DOHH2 (cell line): ENCODE data around the gene IGSF9.

Experiments
- H3F3A ChIP-seq: fragments of 200-600 bp; sonication (generic), shearing (Covaris generic); 2 replicates; pipeline ENCODE4 v1.6.0; 2016; ENCODE audit warnings: antibody characterized with exemption, mild to moderate bottlenecking; ENCODE audit not compliant: control insufficient read depth, insufficient read depth
- H3K27ac ChIP-seq: fragments of 200-600 bp; sonication (generic); 2 replicates; pipeline ENCODE4 v1.5.1; 2014; ENCODE audit warnings: low read depth, mild to moderate bottlenecking, low read length, moderate library complexity
- H3K27me3 ChIP-seq: fragments of 200-600 bp; sonication (generic); 2 replicates; pipeline ENCODE4 v1.6.1; 2014; ENCODE audit warnings: mild to moderate bottlenecking, low read length, mixed read lengths; ENCODE audit not compliant: control insufficient read depth
- H3K36me3 ChIP-seq: fragments of 200-600 bp; sonication (generic); 2 replicates; pipeline ENCODE4 v1.6.1; 2014; ENCODE audit warnings: mild to moderate bottlenecking, low read length, moderate library complexity, mixed read lengths; ENCODE audit not compliant: control insufficient read depth
- H3K4me1 ChIP-seq: fragments of 200-600 bp; sonication (generic); 2 replicates; pipeline ENCODE4 v1.6.1; 2014; ENCODE audit warnings: mild to moderate bottlenecking, low read length, mixed read lengths; ENCODE audit not compliant: control insufficient read depth
- H3K4me2 ChIP-seq: fragments of 200-600 bp; sonication (generic); 2 replicates; pipeline ENCODE4 v1.6.0; 2014; ENCODE audit warnings: mild to moderate bottlenecking, low read length, moderate library complexity
- H3K4me3 ChIP-seq: fragments of 200-600 bp; sonication (generic); 2 replicates; pipeline ENCODE4 v1.5.1; 2014; ENCODE audit warnings: mild to moderate bottlenecking, low read length, mixed read lengths
- H3K79me2 ChIP-seq: fragments of 200-600 bp; sonication (generic); 2 replicates; pipeline ENCODE4 v1.6.1; 2014; ENCODE audit warnings: mild to moderate bottlenecking, low read length, mixed read lengths; ENCODE audit not compliant: control insufficient read depth
- H3K9me2 ChIP-seq: fragments of 200-600 bp; sonication (generic); replicated peaks from 2 replicates; pipeline ENCODE4 v1.6.1; 2014; ENCODE audit warnings: mild to moderate bottlenecking, low read length, mixed read lengths; ENCODE audit not compliant: control insufficient read depth
- H3K9me3 ChIP-seq: fragments of 200-600 bp; sonication (generic); 2 replicates; pipeline ENCODE4 v1.6.1; 2014; ENCODE audit warnings: antibody characterized with exemption, low read length, mixed read lengths; ENCODE audit not compliant: control insufficient read depth, insufficient read depth
- H4K20me1 ChIP-seq: fragments of 200-600 bp; sonication (generic); 2 replicates; pipeline ENCODE4 v1.6.0; 2014; ENCODE audit warnings: low read depth, mild to moderate bottlenecking, antibody characterized with exemption, low read length, moderate library complexity; ENCODE audit not compliant: control insufficient read depth, insufficient read depth
- CTCF ChIP-seq: fragments of 200-600 bp; sonication (generic); IDR thresholded peaks from one replicate; pipeline ENCODE4 v1.5.1; 2014; ENCODE audit warnings: antibody characterized with exemption, mild to moderate bottlenecking, low read depth, low read length; ENCODE audit not compliant: poor library complexity, severe bottlenecking
- EZH2phosphoT487 ChIP-seq: fragments of 200-600 bp; sonication (generic); IDR thresholded peaks from 2 replicates; pipeline ENCODE4 v1.6.1; 2017; ENCODE audit warnings: borderline replicate concordance, mild to moderate bottlenecking, antibody characterized with exemption, low read length, moderate library complexity, mixed read lengths

The IGSF9 gene

GRCh38 chr1:159927849-159928431 is 17.5 kb downstream of the IGSF9 start:
- Histone ChIP-seq H3K4me2 (no peak overlapping the region), H3K4me1 (peaks cover 19% of the 10 kb centered on the region), H3K27me3 (no peaks in the 10 kb centered on the region), H3K79me2 (peaks cover 33% of the 10 kb centered on the region), H4K20me1 (0 out of 2 replicates have a peak, but pooled peaks cover 6% of the 10 kb centered on the region), H3K9me2 (no peaks in the 10 kb centered on the region), H3K36me3 (peaks cover 20% of the 10 kb centered on the region), H3K27ac (no peak overlapping the region), H3K9me3 (no peaks in the 10 kb centered on the region), H3K4me3 (no peak overlapping the region), H3F3A (no peaks in the 10 kb centered on the region; the same call in 1 of the 2 replicates)
- TF ChIP-seq CTCF (no peak), EZH2phosphoT487 (no peak)

DNA sequence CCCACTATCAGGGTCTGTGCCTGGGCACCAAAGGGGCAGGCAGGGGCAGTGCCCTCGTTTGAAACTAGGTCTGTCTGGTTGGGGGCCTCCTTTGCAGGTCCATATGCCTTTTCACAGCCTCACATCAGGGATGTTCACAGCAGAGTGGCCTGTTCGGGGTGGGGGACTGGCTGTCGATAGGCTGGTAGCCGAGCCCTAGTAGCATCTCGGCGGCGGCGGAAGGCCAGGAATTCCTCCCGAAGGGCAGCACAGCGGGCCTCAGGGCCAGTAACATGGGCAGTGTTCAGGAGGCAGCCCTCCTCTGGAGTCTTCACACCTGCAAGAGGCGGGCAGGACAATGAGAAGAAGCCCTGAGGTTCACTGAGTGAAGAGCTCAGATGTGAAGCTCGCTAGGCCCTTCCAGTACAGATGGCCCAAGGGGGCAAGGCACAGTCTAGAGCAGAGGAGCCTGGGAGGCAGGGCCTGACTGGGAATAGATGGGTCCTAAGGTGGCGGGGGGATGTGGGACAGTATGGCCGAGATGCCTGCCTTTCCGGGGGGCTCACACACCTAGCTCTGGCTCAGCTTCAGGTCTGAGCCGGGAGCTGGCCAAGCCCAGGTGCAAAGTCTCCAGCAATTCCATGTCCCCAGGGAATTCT is 18.1 kb downstream of the IGSF9 start:
- no peaks in the 10 kb centered on the region for H3K27me3 ChIP-seq
- H3K79me2 ChIP-seq, result peaks cover 39% of the 10 kb centered on the region
- H3F3A ChIP-seq, result no peaks in the 10 kb centered on the region; the same call in 1 of the 2 replicates
- H4K20me1 ChIP-seq, result 0 out of 2 replicates have a peak, but pooled peaks cover 10% of the 10 kb centered on the region
- no peak overlapping the region for H3K4me2 ChIP-seq
- no peak overlapping the region for H3K27ac ChIP-seq
- TF ChIP-seq EZH2phosphoT487, result no peak
- no peak for TF ChIP-seq CTCF
- H3K4me1 ChIP-seq, result peaks cover 25% of the 10 kb centered on the region
- H3K36me3 ChIP-seq, result peaks cover 27% of the 10 kb centered on the region
- H3K9me2 ChIP-seq, result no peaks in the 10 kb centered on the region
- no peaks in the 10 kb centered on the region for H3K9me3 ChIP-seq
- no peak overlapping the region for H3K4me3 ChIP-seq

DNA sequence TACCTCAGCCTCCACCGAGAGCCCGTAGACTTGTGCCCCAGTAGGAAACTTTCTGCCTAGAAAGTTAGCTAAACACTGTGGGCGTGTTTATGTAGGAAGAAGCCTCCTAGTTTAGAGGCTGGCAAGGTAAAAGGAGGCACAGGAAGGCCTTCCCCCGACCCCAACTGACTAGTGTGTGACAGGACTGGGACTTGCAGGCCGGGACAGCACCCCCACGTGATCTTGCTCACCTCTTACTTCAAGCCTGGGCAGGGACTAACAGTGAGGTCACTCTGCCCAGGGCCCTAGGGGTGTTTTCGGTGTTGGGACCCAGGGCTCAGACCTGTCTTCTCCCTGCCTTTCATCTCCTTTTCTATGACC is 19.7 kb downstream of the IGSF9 start:
- Histone ChIP-seq H3K4me1 (peaks cover 41% of the 10 kb centered on the region), H3K79me2 (peaks cover 55% of the 10 kb centered on the region), H3K4me3 (peak overlapping the region; percentile 99), H3F3A (no peaks in the 10 kb centered on the region; the same call in 1 of the 2 replicates), H3K36me3 (peaks cover 42% of the 10 kb centered on the region), H3K4me2 (peak overlapping the region; percentile 90), H3K9me3 (no peaks in the 10 kb centered on the region), H3K27me3 (no peaks in the 10 kb centered on the region), H3K27ac (no peak overlapping the region), H3K9me2 (no peaks in the 10 kb centered on the region), H4K20me1 (peaks cover 14% of the 10 kb centered on the region)
- TF ChIP-seq CTCF (no peak), EZH2phosphoT487 (no peak)
